ENCODE data around the gene HELLS. TPM values are rescaled to one million over a fixed set of nuclear protein-coding genes. Genes with fewer than 3 reads are reported as not detected.

The HELLS gene
- total RNA-seq: 14.4 and 15.7 TPM in 2 replicates

GRCh38 chr10:94545391-94546048 lies at the start of gene HELLS:
Gene HELLS, plus strand, starts transcription at chr10:94545788. Its CDS starts 134 bp downstream, at chr10:94545922.

Other genes starting within 250 kb of the HELLS start
- gene NOC3L, start 182.8 kb upstream of the HELLS start, total RNA-seq: 9.4 and 11.1 TPM in 2 replicates
- gene TBC1D12, start 143.2 kb upstream of the HELLS start, total RNA-seq: 10.2 and 10.3 TPM in 2 replicates
- gene CYP2C18, start 137.9 kb downstream of the HELLS start, total RNA-seq: 0.39 and 0.43 TPM in 2 replicates
- gene CYP2C19, start 216.9 kb downstream of the HELLS start, total RNA-seq: under 0.01 TPM in 1 of 2 replicates, not detected in the other

Measured in placental epithelial cell (primary cell).